ENCODE results near the gene SPDEF. TPM values are rescaled to one million over a fixed set of nuclear protein-coding genes. Genes with fewer than 3 reads are reported as not detected.

The SPDEF gene
- total and polyA plus RNA-seq, 10 of the 15 experiments (the other 5 are each of a cell fraction or from before 2014, with no cell fraction given), result not detected

DNA sequence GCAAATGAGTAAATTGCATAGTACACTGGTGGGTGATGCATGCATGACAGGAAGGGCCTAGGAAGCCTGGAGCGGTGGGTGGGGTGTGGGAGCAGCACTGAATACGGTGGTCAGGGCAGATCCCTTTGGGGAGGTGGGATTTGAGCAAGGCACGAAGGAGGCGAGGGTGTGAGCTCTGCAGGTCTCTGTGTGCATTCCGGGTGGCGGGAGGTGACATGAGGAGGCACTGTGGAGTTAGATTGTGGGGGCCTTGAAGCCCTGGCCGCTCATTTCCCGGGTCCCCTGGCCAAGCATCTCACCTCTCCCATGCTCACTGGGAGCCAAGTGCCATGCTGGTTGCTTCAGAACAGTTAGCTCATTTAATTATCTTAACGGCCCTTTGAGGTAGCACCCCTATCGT lies 6.2 kb upstream of the SPDEF start (continued):
- no peak for TF ChIP-seq HDAC6 (IDR thresholded peaks at IDR 0.05; ENCODE audit: unreplicated experiment)
- TF ChIP-seq ZNF217 (IDR thresholded peaks at IDR 0.05), result no peak
- TF ChIP-seq, protein P1, sequence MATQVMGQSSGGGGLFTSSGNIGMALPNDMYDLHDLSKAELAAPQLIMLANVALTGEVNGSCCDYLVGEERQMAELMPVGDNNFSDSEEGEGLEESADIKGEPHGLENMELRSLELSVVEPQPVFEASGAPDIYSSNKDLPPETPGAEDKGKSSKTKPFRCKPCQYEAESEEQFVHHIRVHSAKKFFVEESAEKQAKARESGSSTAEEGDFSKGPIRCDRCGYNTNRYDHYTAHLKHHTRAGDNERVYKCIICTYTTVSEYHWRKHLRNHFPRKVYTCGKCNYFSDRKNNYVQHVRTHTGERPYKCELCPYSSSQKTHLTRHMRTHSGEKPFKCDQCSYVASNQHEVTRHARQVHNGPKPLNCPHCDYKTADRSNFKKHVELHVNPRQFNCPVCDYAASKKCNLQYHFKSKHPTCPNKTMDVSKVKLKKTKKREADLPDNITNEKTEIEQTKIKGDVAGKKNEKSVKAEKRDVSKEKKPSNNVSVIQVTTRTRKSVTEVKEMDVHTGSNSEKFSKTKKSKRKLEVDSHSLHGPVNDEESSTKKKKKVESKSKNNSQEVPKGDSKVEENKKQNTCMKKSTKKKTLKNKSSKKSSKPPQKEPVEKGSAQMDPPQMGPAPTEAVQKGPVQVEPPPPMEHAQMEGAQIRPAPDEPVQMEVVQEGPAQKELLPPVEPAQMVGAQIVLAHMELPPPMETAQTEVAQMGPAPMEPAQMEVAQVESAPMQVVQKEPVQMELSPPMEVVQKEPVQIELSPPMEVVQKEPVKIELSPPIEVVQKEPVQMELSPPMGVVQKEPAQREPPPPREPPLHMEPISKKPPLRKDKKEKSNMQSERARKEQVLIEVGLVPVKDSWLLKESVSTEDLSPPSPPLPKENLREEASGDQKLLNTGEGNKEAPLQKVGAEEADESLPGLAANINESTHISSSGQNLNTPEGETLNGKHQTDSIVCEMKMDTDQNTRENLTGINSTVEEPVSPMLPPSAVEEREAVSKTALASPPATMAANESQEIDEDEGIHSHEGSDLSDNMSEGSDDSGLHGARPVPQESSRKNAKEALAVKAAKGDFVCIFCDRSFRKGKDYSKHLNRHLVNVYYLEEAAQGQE (IDR thresholded peaks at IDR 0.05; ENCODE audit: low read depth, low read length), result no peak

DNA sequence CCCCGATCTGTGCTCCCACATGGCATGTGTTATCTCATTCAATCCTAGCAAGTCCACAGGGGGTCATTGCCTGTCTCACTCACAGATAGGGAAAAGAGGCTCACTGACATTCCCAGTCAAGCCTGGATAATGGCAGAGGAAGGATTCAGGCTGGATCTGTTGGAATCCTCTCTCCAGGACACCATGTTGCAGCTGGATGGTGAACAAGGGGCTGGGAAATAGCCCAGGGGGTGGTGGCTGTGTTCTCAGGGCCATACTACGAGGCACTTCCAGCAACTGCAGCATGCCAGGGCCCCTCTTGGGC lies 5.0 kb upstream of the SPDEF start:
- DNase-seq (ENCODE audit: low read depth, low spot score) (no peak), ATAC-seq (no peak), FAIRE-seq (no peak)
- in situ Hi-C loops (cut with MboI) (no loop called here), intact Hi-C loops (cut with micrococcal nuclease; ENCODE audit: unreplicated experiment) (no loop called here)
- Histone ChIP-seq H3K4me1 (ENCODE audit: control insufficient read depth, insufficient read depth, low read length) (no peaks in the 10 kb centered on the region), H3K9ac (ENCODE audit: control insufficient read depth, insufficient read depth, low read length) (no peak overlapping the region), H3K27me3 (replicated peaks in 1 of 2; ENCODE audit: control insufficient read depth in 2 of 2, insufficient read depth in 2 of 2, low read length in 1 of 2) (no peaks in the 10 kb centered on the region; a peak in 1 of 4 replicates), H3K4me2 (ENCODE audit: control insufficient read depth, insufficient read depth) (no peak overlapping the region), H3K4me3 (no peak overlapping the region), H3K27ac (ENCODE audit: control insufficient read depth, insufficient read depth) (no peak overlapping the region), H3K79me2 (ENCODE audit: control insufficient read depth, insufficient read depth, low read length) (no peaks in the 10 kb centered on the region), H3K9me3 (replicated peaks; ENCODE audit: control insufficient read depth, insufficient read depth, low read length) (no peaks in the 10 kb centered on the region), H3K36me3 (ENCODE audit: control insufficient read depth in 2 of 2, insufficient read depth in 2 of 2, low read length in 1 of 2) (no peaks in the 10 kb centered on the region), H4K20me1 (ENCODE audit: control insufficient read depth, insufficient read depth) (no peaks in the 10 kb centered on the region), H2AFZ (ENCODE audit: control insufficient read depth, low read depth, low read length) (no peak overlapping the region)
- no TSS peak for BruUV-seq (replicated peaks)
- ChIA-PET SMC1A (ENCODE audit: uncharacterized antibody, unreplicated experiment) (no interaction called here), CTCF (no interaction called here), RAD21 (ENCODE audit: unreplicated experiment) (no interaction called here), POLR2A (no interaction called here)
- WGBS (ENCODE audit: insufficient coverage, insufficient replicate concordance, low lambda C conversion rate, missing lambda C conversion rate), result 50% methylated on average over 2 of the region's 2 CpGs
- TF ChIP-seq NFYB (IDR thresholded peaks at IDR 0.05; ENCODE audit: insufficient read depth, low read depth, low read length) (no peak), ZNF207 (IDR thresholded peaks at IDR 0.05; ENCODE audit: borderline replicate concordance) (no peak), BHLHE40 (IDR thresholded peaks at IDR 0.05; ENCODE audit: borderline replicate concordance in 1 of 2, low read depth in 2 of 2, low read length in 1 of 2) (no peak), BACH1 (IDR thresholded peaks at IDR 0.05; ENCODE audit: borderline replicate concordance) (no peak), IRF4 (IDR thresholded peaks at IDR 0.05; ENCODE audit: low read depth, low read length) (no peak), STAT1 (conservative IDR thresholded peaks at IDR 0.05) (no peak), GATAD2B (conservative IDR thresholded peaks at IDR 0.05; ENCODE audit: low read depth) (no peak), HDAC6 (IDR thresholded peaks at IDR 0.05; ENCODE audit: unreplicated experiment) (no peak), KAT2A (conservative IDR thresholded peaks at IDR 0.05; ENCODE audit: control insufficient read depth, low read depth, low read length) (no peak), ASH2L (IDR thresholded peaks at IDR 0.05; ENCODE audit: borderline replicate concordance, low read depth) (no peak), SMAD5 (IDR thresholded peaks at IDR 0.05; ENCODE audit: low read depth) (no peak)
- TF ChIP-seq, protein P2, sequence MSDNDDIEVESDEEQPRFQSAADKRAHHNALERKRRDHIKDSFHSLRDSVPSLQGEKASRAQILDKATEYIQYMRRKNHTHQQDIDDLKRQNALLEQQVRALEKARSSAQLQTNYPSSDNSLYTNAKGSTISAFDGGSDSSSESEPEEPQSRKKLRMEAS (IDR thresholded peaks at IDR 0.05; ENCODE audit: low read depth, low read length), result no peak
- TF ChIP-seq, protein P3, sequence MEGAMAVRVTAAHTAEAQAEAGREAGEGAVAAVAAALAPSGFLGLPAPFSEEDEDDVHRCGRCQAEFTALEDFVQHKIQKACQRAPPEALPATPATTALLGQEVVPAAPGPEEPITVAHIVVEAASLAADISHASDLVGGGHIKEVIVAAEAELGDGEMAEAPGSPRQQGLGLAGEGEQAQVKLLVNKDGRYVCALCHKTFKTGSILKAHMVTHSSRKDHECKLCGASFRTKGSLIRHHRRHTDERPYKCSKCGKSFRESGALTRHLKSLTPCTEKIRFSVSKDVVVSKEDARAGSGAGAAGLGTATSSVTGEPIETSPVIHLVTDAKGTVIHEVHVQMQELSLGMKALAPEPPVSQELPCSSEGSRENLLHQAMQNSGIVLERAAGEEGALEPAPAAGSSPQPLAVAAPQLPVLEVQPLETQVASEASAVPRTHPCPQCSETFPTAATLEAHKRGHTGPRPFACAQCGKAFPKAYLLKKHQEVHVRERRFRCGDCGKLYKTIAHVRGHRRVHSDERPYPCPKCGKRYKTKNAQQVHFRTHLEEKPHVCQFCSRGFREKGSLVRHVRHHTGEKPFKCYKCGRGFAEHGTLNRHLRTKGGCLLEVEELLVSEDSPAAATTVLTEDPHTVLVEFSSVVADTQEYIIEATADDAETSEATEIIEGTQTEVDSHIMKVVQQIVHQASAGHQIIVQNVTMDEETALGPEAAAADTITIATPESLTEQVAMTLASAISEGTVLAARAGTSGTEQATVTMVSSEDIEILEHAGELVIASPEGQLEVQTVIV (IDR thresholded peaks at IDR 0.05; ENCODE audit: borderline replicate concordance, partially characterized antibody), result no peak

Data from GM12878 (cell line).